Transverse colon (tissue), 4 donors: ENCODE measurements around the gene CFAP299. TPM values are rescaled to one million over a fixed set of nuclear protein-coding genes. Genes with fewer than 3 reads are reported as not detected.
"Not testable (repeated sequence)": the region's sequence is repeated elsewhere in the genome, so short reads cannot be mapped to it uniquely, and the experiment has no call there.

Source experiments
- DNase-seq: peaks from one replicate; pipeline ENCODE4 v3.0.0-alpha.2; 2019
- H3K27ac ChIP-seq, 4 donors: fragments of 200-600 bp; sonication (generic); 2 replicates each; pipeline ENCODE4 v1.5.1; 2016 to 2018; ENCODE audit warnings: inconsistent platforms in 4 of 4
- H3K27me3 ChIP-seq: fragments of 200-600 bp; sonication (generic); 2 replicates; pipeline ENCODE4 v1.5.1; 2017; ENCODE audit warnings: inconsistent platforms
- H3K36me3 ChIP-seq, 4 donors: fragments of 200-600 bp; sonication (generic); 2 replicates each; pipeline ENCODE4 v1.5.1; 2017 to 2019; ENCODE audit warnings: inconsistent platforms in 4 of 4
- H3K4me1 ChIP-seq, 4 donors: fragments of 200-600 bp; sonication (generic); 2 replicates each; pipeline ENCODE4 v1.5.1; 2017 to 2020; ENCODE audit warnings: inconsistent platforms in 4 of 4
- H3K4me3 ChIP-seq, 4 donors: fragments of 200-600 bp; sonication (generic); 1 replicate in 1 of 4; 2 replicates in 3 of 4; pipeline versions ENCODE4 v1.5.1 to v1.6.1; 2017 to 2019; ENCODE audit warnings: inconsistent platforms in 4 of 4
- H3K9me3 ChIP-seq, 2 donors: fragments of 200-600 bp; sonication (generic); 2 replicates each; pipeline ENCODE4 v1.5.1; 2017 to 2019; ENCODE audit warnings: inconsistent platforms in 2 of 2
- EP300 ChIP-seq: sonication (generic); formaldehyde crosslinking; IDR thresholded peaks from one replicate; pipeline ENCODE4 v1.6.1; 2017; ENCODE audit warnings: antibody characterized with exemption, low read depth
- POLR2A ChIP-seq: fragments of 450-650 bp; IDR thresholded peaks from one replicate; pipeline ENCODE4 v1.6.1; 2016; ENCODE audit warnings: antibody characterized with exemption, mild to moderate bottlenecking, moderate library complexity
- POLR2AphosphoS5 ChIP-seq, 3 donors: sonication (generic); formaldehyde crosslinking; IDR thresholded peaks; one replicate each; pipeline ENCODE4 v1.6.1; 2016; ENCODE audit warnings: antibody characterized with exemption in 3 of 3
- WGBS, 2 donors: methylation state at CpG; one replicate each; pipeline ENCODE4 v1.1.5; 2018; ENCODE audit warnings: low coverage in 1 of 2; 5-methylcytosine and 5-hydroxymethylcytosine counted together
- in situ Hi-C, 4 donors: fragments of 200-750 bp; cut with MboI; loops; one replicate each; pipeline versions ENCODE4 v1.15.0 to v1.15.1; 2017; ENCODE audit warnings: low sequenced_read_pairs in 3 of 4, low pct_ligation_motif_present in 1 of 4, low pct_unique_long_range_greater_than_20kb in 1 of 4
- intact Hi-C: fragments of 100-400 bp; cut with DNase I; formaldehyde crosslinking; loops from one replicate; pipeline ENCODE4 v1.15.1; 2023; ENCODE audit warnings: low total_unique reads
- total RNA-seq, 4 donors: library from RNA; depleted of rRNA; stranded (reverse); fragments of >200 nt; gene quantifications; one replicate each; pipeline ENCODE4 v1.1.0, GENCODE V29; 2016
- TF ChIP-seq, protein P1 (sequence below), 5 experiments: fragments of 200-600 bp in 3 of 5; fragments of 450-650 bp in 2 of 5; sonication (generic) in 3 of 5; IDR thresholded peaks; 1 replicate in 2 of 5; 2 replicates in 3 of 5; pipeline ENCODE4 v1.5.1; 2016 to 2017; ENCODE audit warnings: antibody characterized with exemption in 5 of 5, inconsistent platforms in 3 of 5, mild to moderate bottlenecking in 2 of 5, moderate library complexity in 1 of 5

The CFAP299 gene
- not detected for total RNA-seq

DNA sequence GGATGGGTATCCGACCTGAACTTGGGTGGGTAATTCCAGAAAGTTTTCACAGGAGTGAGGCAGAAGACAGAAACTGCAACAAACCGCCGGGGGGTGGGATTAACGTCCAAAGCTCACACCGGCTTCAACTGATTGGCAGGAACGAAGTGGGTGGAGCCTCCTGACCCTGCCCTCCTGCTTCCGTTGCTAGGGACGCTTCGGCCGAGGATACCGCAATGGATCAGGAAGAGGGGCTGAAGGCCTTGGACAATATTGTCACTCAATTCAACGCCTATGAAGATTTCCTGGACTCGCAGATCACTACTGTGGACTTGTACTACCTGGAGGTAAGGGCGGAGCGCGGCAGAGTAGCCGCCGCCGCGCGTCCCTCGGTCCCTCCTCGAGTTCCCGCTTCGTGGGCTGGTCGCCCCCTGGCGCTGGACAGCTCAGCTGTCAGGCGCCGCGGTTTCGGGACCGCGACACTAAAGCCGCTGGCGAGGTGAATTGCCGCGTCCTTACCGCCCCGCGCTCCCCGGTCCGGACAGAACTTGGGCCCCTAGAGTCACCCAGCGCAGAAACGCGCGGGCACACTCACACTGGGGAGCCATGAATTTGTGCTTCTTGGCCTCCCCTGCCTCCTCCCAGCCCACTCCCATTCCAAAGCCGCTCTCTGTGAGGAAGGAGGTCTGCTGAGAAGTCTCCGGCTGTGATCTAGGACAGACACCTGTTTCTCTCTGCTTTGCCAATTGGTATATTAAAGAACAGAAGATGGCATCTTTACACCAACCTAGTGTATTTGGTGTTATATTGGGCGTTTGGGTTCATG, at the start of gene CFAP299:
CFAP299 (plus strand) TSS at position 177 of the 805 bp plus-strand sequence.
- Histone ChIP-seq H3K27ac (peak within 1 kb of the TSS in 1 of 4 donors; percentile 31), H3K36me3 (no peaks in the 10 kb centered on the region), H3K4me1 (peaks cover 0 to 14% (median 9%) of the 10 kb centered on the region in 4 donors), H3K9me3 (no peaks in the 10 kb centered on the region), H3K4me3 (peak within 1 kb of the TSS; percentile 45 to 57 (median 49)), H3K27me3 (peaks cover 38% of the 10 kb centered on the region)
- intact Hi-C loops (no loop called here), in situ Hi-C loops (no loop called here)
- DNase-seq = peak; percentile 87
- WGBS, 2 donors = 0 to 1% methylated on average over 1 to 49 of the region's 49 CpGs
- TF ChIP-seq POLR2AphosphoS5 (IDR thresholded peaks at IDR 0.05) (no peak), POLR2A (no peak), EP300 (no peak)
- TF ChIP-seq, protein P1, sequence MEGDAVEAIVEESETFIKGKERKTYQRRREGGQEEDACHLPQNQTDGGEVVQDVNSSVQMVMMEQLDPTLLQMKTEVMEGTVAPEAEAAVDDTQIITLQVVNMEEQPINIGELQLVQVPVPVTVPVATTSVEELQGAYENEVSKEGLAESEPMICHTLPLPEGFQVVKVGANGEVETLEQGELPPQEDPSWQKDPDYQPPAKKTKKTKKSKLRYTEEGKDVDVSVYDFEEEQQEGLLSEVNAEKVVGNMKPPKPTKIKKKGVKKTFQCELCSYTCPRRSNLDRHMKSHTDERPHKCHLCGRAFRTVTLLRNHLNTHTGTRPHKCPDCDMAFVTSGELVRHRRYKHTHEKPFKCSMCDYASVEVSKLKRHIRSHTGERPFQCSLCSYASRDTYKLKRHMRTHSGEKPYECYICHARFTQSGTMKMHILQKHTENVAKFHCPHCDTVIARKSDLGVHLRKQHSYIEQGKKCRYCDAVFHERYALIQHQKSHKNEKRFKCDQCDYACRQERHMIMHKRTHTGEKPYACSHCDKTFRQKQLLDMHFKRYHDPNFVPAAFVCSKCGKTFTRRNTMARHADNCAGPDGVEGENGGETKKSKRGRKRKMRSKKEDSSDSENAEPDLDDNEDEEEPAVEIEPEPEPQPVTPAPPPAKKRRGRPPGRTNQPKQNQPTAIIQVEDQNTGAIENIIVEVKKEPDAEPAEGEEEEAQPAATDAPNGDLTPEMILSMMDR (IDR thresholded peaks at IDR 0.05) = peak; percentile 31 to 44 (median 37)

GRCh38 chr4:80286451-80286850, 49.1 kb upstream of the CFAP299 start:
- no peak overlapping the region for H3K4me3 ChIP-seq
- intact Hi-C loops = no loop called here
- H3K36me3 ChIP-seq = no peaks in the 10 kb centered on the region
- WGBS, 2 donors = 63 to 72% methylated on average over 7 of the region's 7 CpGs
- in situ Hi-C loops = no loop called here
- H3K4me1 ChIP-seq = no peaks in the 10 kb centered on the region
- TF ChIP-seq, protein P1 (IDR thresholded peaks at IDR 0.05) = no peak
- TF ChIP-seq EP300 (no peak), POLR2A (no peak), POLR2AphosphoS5 (IDR thresholded peaks at IDR 0.05) (no peak)
- H3K27ac ChIP-seq = no peak overlapping the region
- H3K9me3 ChIP-seq = no peaks in the 10 kb centered on the region
- H3K27me3 ChIP-seq = no peaks in the 10 kb centered on the region
- DNase-seq = no peak

GRCh38 chr4:80290665-80291064, 44.9 kb upstream of the CFAP299 start:
- DNase-seq, H3K36me3 ChIP-seq, H3K27ac ChIP-seq, in situ Hi-C loops, H3K4me1 ChIP-seq, intact Hi-C loops, H3K27me3 ChIP-seq, H3K9me3 ChIP-seq, H3K4me3 ChIP-seq: not testable (repeated sequence)
- WGBS, 2 donors = 93% methylated on average over 2 of the region's 2 CpGs; no CpG with 5 or more reads in 1 of the 2 donors

- no peak for TF ChIP-seq EP300
- no peak for TF ChIP-seq POLR2AphosphoS5 (IDR thresholded peaks at IDR 0.05)
- no peak for TF ChIP-seq POLR2A
- TF ChIP-seq, protein P1 (IDR thresholded peaks at IDR 0.05) = no peak
- intact Hi-C loops (no loop called here), in situ Hi-C loops (no loop called here)
- no peak overlapping the region for H3K27ac ChIP-seq
- WGBS, 2 donors = 85 to 94% methylated on average over 2 of the region's 2 CpGs
- H3K4me1 ChIP-seq = no peaks in the 10 kb centered on the region
- no peak for DNase-seq
- H3K36me3 ChIP-seq = no peaks in the 10 kb centered on the region
- no peak overlapping the region for H3K4me3 ChIP-seq
- no peaks in the 10 kb centered on the region for H3K27me3 ChIP-seq
- no peaks in the 10 kb centered on the region for H3K9me3 ChIP-seq
Observed at GRCh38 chr4:80294206-80294605, 41.3 kb upstream of the CFAP299 start.

GRCh38 chr4:80295336-80295735, 40.2 kb upstream of the CFAP299 start:
- Histone ChIP-seq H3K27ac (no peak overlapping the region), H3K4me1 (no peaks in the 10 kb centered on the region), H3K9me3 (no peaks in the 10 kb centered on the region), H3K4me3 (no peak overlapping the region), H3K36me3 (no peaks in the 10 kb centered on the region), H3K27me3 (no peaks in the 10 kb centered on the region)
- intact Hi-C loops = no loop called here
- in situ Hi-C loops = no loop called here
- no peak for DNase-seq
- TF ChIP-seq POLR2A (no peak), EP300 (no peak), POLR2AphosphoS5 (IDR thresholded peaks at IDR 0.05) (no peak)
- TF ChIP-seq, protein P1 (IDR thresholded peaks at IDR 0.05) = no peak
- WGBS, 2 donors = 69 to 90% methylated on average over 2 to 3 of the region's 3 CpGs
